ENCODE measurements around the gene LRBA. TPM values are rescaled to one million over a fixed set of nuclear protein-coding genes. Genes with fewer than 3 reads are reported as not detected.

LRBA gene
- total and polyA plus RNA-seq, 9 donors: 9.7 to 49.2 (median 30.4) TPM

DNA sequence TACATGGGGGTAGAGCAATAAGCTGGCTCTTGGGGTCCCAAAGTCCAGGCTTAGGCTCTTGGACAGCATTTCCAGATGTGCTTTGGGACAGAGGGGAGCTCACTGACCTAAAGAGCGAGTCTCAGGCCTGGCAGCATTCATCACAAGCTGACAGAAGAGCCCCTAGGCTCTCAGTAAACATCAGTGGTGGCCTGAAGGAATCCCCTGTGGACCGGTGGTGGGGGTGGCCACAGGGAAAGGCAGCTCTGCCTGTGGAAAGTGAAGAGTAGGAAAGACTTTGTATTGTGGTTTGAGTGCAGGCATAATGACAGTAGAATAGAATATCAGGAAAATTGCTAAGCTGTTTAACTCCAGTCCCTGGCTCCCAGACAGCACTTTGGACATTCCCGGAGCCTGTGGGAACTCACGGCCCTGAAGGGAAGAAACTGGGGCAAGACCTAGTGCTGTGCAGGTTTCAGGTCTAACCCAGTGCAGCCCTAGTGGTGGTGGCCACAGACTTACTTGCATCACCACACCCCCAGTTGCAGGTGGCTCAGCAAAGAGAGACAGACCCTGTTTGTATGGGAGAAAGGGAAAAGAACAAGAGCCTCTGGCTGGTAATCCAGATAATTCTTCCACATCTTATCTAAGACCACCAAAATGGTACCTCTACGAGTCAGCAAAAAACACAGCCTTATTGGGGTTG lies 291.2 kb downstream of the LRBA start:
- intact Hi-C loops (cut with DNase I): no loop called here
- TF ChIP-seq, protein P1, sequence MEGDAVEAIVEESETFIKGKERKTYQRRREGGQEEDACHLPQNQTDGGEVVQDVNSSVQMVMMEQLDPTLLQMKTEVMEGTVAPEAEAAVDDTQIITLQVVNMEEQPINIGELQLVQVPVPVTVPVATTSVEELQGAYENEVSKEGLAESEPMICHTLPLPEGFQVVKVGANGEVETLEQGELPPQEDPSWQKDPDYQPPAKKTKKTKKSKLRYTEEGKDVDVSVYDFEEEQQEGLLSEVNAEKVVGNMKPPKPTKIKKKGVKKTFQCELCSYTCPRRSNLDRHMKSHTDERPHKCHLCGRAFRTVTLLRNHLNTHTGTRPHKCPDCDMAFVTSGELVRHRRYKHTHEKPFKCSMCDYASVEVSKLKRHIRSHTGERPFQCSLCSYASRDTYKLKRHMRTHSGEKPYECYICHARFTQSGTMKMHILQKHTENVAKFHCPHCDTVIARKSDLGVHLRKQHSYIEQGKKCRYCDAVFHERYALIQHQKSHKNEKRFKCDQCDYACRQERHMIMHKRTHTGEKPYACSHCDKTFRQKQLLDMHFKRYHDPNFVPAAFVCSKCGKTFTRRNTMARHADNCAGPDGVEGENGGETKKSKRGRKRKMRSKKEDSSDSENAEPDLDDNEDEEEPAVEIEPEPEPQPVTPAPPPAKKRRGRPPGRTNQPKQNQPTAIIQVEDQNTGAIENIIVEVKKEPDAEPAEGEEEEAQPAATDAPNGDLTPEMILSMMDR (IDR thresholded peaks at IDR 0.05): no peak
- TF ChIP-seq EP300 (IDR thresholded peaks at IDR 0.05): no peak
- TF ChIP-seq POLR2A (IDR thresholded peaks at IDR 0.05): no peak
- H3K36me3 ChIP-seq: no peaks in the 10 kb centered on the region
- no peak overlapping the region for H3K4me3 ChIP-seq
- no peaks in the 10 kb centered on the region for H3K27me3 ChIP-seq
- no peaks in the 10 kb centered on the region for H3K9me3 ChIP-seq
- H3K4me1 ChIP-seq (ENCODE audit: insufficient read depth): no peaks in the 10 kb centered on the region
- no peak for DNase-seq
- H3K27ac ChIP-seq: no peak overlapping the region
- 92 to 97% (median 97%) methylated on average over 5 of the region's 5 CpGs for WGBS, 3 donors

DNA sequence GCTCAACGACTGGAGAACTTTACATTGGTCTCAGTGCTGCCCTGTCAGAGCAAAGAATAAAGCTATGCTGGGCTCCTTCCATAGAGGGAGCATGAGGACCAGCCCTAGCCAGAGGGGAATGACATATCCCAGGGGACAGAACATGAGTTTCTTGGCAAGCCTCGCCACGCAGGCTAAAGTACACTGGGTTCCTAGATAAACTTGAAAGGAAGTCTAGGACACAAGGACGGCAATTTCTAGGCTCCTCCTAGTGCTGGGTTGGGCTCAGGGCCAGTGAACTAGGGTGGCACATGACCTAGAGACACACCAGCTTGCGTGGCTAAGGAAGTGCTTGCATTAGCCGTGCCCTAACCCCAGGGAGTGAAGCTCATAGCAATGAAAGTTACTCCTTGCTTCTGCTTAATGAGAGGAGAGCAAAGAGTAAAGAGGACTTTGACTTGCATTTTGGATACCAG lies 292.1 kb downstream of the LRBA start:
- no peaks in the 10 kb centered on the region for H3K36me3 ChIP-seq
- intact Hi-C loops (cut with DNase I): no loop called here
- no peaks in the 10 kb centered on the region for H3K9me3 ChIP-seq
- TF ChIP-seq EP300 (IDR thresholded peaks at IDR 0.05): no peak
- TF ChIP-seq, protein P1 (IDR thresholded peaks at IDR 0.05): no peak
- no peak for TF ChIP-seq POLR2A (IDR thresholded peaks at IDR 0.05)
- WGBS, 3 donors: 52 to 55% (median 52%) methylated on average over 6 of the region's 6 CpGs
- H3K4me3 ChIP-seq: no peak overlapping the region
- H3K4me1 ChIP-seq (ENCODE audit: insufficient read depth): no peaks in the 10 kb centered on the region
- DNase-seq: peak; percentile 16 to 79 (median 30)
- H3K27ac ChIP-seq: no peak overlapping the region
- H3K27me3 ChIP-seq: no peaks in the 10 kb centered on the region

DNA sequence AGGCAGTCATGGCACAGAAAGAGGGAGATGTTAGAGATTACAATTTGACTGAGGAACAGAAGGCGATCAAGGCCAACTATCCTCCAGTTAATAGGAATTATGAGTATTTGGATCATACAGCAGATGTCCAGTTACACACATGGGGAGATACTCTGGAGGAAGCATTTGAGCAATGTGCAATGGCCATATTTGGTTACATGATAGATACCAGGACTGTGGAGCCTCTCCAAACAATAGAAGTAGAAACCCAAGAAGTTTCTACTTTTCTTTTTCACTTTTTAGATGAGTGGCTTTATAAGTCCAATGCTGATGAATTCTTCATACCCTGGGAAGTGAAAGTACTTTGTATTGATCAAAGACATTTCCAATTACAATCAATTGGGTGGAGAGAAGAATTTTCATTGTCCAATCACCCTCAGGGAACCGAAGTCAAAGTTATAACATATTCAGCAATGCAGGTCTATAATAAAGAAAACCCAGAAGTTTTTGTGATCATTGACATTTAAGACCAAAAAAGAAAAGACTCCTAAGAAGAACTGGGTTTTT lies 294.0 kb downstream of the LRBA start:
- TF ChIP-seq POLR2A (IDR thresholded peaks at IDR 0.05) (no peak), EP300 (IDR thresholded peaks at IDR 0.05) (no peak)
- TF ChIP-seq, protein P1 (IDR thresholded peaks at IDR 0.05): no peak
- Histone ChIP-seq H3K4me1 (ENCODE audit: insufficient read depth) (no peaks in the 10 kb centered on the region), H3K36me3 (no peaks in the 10 kb centered on the region), H3K4me3 (no peak overlapping the region), H3K27me3 (no peaks in the 10 kb centered on the region), H3K27ac (no peak overlapping the region), H3K9me3 (no peaks in the 10 kb centered on the region)
- WGBS, 3 donors: 97 to 99% (median 97%) methylated on average over 2 of the region's 2 CpGs
- intact Hi-C loops (cut with DNase I): no loop called here
- no peak for DNase-seq

DNA sequence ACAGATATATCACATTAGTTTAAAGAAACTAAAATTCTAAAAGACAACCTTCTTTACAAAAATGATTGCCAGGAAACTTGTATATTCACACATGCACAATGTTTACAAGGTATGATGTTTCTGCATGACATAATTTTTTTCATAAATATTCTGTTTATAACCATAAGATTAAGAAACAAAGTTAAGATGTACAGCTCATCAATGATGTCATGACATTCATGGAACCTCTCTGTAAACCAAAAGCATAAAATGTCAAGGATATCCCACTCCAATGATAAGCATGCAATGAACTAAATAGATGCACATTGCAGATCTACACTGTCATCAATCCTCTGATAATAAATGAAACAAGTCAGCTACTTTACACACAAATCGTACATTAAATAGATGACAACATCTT lies 297.1 kb downstream of the LRBA start:
- Histone ChIP-seq H3K9me3 (no peaks in the 10 kb centered on the region), H3K36me3 (no peaks in the 10 kb centered on the region), H3K27me3 (no peaks in the 10 kb centered on the region), H3K4me3 (no peak overlapping the region), H3K27ac (no peak overlapping the region), H3K4me1 (ENCODE audit: insufficient read depth) (no peaks in the 10 kb centered on the region)
- TF ChIP-seq POLR2A (IDR thresholded peaks at IDR 0.05): no peak
- no peak for TF ChIP-seq EP300 (IDR thresholded peaks at IDR 0.05)
- TF ChIP-seq, protein P1 (IDR thresholded peaks at IDR 0.05): no peak
- 85 to 94% (median 92%) methylated on average over 1 of the region's 1 CpG for WGBS, 3 donors
- intact Hi-C loops (cut with DNase I): no loop called here
- no peak for DNase-seq

Measured in ovary (tissue), 9 donors.